HG03159 (cell line): Measurements from ENCODE around the gene ISG20.
A peak's percentile ranks its signal among the peaks of the same experiment; 100 is the strongest.

ENCODE experiments used
- ATAC-seq: cut with Tn5 transposase; IDR thresholded peaks from one replicate; pipeline ENCODE4 v1.9.1; 2021; ENCODE audit warnings: mild to moderate bottlenecking, moderate library complexity; ENCODE audit not compliant: unreplicated experiment

Gene ISG20

GRCh38 chr15:88638626-88639372 is at the start of gene ISG20:
Gene ISG20 (plus strand): TSS chr15:88639016. CDS start chr15:88639367, 351 bp downstream.
- peak; percentile 72 for ATAC-seq

- no peak for ATAC-seq
These were observed 48.1 kb upstream of the ISG20 start for GRCh38 chr15:88590759-88591158.

GRCh38 chr15:88591384-88591783 is 47.4 kb upstream of the ISG20 start:
- no peak for ATAC-seq

GRCh38 chr15:88603885-88604284 is 34.9 kb upstream of the ISG20 start:
- ATAC-seq: no peak

GRCh38 chr15:88604381-88605188 is 34.2 kb upstream of the ISG20 start:
- no peak for ATAC-seq

GRCh38 chr15:88605189-88606069 is 33.4 kb upstream of the ISG20 start:
- ATAC-seq: no peak

- no peak for ATAC-seq
These were observed 32.6 kb upstream of the ISG20 start for GRCh38 chr15:88606070-88606794.

GRCh38 chr15:88607951-88608350 is 30.9 kb upstream of the ISG20 start:
- ATAC-seq: no peak

GRCh38 chr15:88608607-88609181 is 30.1 kb upstream of the ISG20 start:
- ATAC-seq: no peak

GRCh38 chr15:88609344-88610090 is 29.3 kb upstream of the ISG20 start:
- ATAC-seq: no peak

- ATAC-seq: no peak
These were observed 28.1 kb upstream of the ISG20 start for GRCh38 chr15:88610701-88611231.

GRCh38 chr15:88612186-88612796 is 26.5 kb upstream of the ISG20 start:
- no peak for ATAC-seq

GRCh38 chr15:88613074-88613944 is 25.5 kb upstream of the ISG20 start:
- ATAC-seq: no peak

- peak; percentile 45 for ATAC-seq
These were observed 23.3 kb upstream of the ISG20 start for GRCh38 chr15:88615303-88616107.

- ATAC-seq: no peak
These were observed 22.6 kb upstream of the ISG20 start for GRCh38 chr15:88616240-88616639.

GRCh38 chr15:88617031-88617722 is 21.6 kb upstream of the ISG20 start:
- ATAC-seq: no peak
